ENCODE measurements around the gene PDCD1.
A peak's percentile ranks its signal among the peaks of the same experiment; 100 is the strongest.
"Not testable (repeated sequence)": the region's sequence is repeated elsewhere in the genome, so short reads cannot be mapped to it uniquely, and the experiment has no call there.

The PDCD1 gene

GRCh38 chr2:241858206-241859016 is at the start of gene PDCD1:
PDCD1 (minus strand) TSS chr2:241858894; CDS start chr2:241858838, 56 bp downstream.
- DNase-seq (ENCODE audit: low read depth in 2 of 2): peak in 1 of 2 donors; percentile 71

DNA sequence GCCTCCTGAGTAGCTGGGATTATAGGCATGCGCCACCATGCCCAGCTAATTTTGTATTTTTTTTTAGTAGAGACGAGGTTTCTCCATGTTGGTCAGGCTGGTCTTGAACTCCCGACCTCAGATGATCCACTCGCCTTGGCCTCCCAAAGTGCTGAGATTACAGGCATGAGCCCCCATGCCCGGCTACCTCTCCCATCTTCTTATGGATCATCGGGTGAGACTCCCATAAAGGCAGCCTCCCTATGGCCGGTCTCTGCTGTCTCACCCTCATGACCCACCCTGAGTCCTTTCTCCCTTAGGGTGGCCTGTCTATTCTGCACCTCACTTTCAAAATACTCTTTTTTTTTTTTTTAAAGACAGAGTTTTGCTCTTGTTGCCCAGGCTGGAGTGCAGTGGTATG is 49.1 kb upstream of the PDCD1 start:
- not testable (repeated sequence) for DNase-seq (ENCODE audit: low read depth in 2 of 2)

DNA sequence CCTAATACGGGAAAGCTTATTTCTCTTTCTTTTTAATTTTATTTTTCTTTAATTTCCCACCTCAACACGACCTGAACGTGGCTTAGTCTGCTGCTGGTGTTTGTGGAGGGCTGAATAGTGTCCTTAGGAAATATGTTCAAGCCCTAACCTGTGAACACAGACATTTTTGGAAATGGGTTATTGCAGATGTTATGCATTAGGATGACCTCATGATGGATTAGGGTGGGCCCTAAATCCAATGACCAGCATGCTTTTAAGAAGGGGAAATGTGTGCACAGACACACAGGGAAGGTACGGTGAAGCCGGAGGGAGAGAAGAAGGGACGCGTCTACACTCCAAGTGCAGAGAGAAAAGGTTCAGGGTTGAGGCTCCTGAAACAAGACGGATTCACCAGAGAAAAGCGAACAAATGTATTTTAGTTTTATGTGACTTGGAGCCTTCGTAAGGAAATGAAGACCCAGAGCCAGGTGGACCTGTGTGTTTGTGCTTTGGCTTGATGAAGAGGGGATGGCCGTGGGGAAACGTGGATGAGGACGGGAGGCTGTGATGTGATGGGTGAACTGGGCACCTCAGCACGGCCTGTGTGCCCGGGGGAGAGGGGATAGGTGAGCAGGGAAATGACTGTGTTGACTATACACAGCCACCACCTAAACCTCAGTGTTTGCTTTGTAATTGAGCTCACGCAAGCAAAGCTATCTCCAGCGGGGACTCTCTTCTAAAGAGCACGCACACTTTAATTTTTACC is 48.3 kb upstream of the PDCD1 start:
- no peak for DNase-seq (ENCODE audit: low read depth in 2 of 2)

- DNase-seq (ENCODE audit: low read depth in 2 of 2): not testable (repeated sequence)
Observed at GRCh38 chr2:241906378-241906770, 47.7 kb upstream of the PDCD1 start.

- DNase-seq (ENCODE audit: low read depth in 2 of 2): no peak
Observed at GRCh38 chr2:241905716-241906377, 47.2 kb upstream of the PDCD1 start.

GRCh38 chr2:241904791-241905710 is 46.4 kb upstream of the PDCD1 start:
- no peak for DNase-seq (ENCODE audit: low read depth in 2 of 2)

- no peak for DNase-seq (ENCODE audit: low read depth in 2 of 2)
Observed at GRCh38 chr2:241904011-241904718, 45.5 kb upstream of the PDCD1 start.

DNA sequence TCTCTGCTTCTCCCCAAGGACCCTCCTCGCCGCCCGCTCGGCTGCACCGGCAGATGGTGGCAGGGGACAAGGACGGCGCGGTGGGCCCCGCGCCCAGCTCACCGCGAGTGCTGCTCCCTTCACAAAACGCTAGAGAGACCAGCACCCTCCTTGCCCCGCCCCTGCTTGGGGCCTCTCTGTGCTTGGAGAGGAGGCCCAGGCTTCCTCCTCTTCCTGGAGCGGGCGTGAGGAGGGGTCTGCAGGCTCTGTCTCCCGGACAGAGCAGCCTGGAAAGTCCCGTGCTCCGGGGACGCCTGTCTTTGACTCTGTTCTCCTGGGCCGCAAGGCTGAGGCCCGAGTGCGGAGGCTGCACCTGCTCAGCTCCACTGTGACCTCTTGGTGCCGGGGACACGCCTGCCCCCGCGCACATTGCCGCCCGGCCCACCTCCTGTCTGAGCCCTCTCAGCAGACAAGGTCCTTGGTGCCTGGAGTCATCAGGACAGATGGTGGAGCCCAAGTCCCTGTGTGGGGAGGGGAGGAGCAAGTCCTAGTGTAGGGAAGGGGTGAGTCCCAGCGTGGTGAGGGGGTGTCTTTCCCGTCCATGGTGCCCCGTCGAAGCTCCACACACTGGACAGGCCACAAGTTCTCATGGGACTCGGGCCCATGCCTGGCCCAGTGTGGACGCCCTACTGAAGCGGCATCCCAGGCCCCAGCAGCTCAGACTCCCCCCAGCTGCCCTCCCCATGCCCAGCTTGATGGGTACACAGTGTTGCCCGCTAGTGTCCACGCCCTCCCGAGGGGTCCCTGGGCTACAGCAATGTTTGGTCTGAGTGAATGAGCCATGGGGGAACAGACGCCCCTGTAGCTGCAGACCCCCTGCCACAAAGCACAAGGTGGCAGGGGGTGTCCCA is 44.7 kb upstream of the PDCD1 start:
- DNase-seq (ENCODE audit: low read depth in 2 of 2): no peak

DNA sequence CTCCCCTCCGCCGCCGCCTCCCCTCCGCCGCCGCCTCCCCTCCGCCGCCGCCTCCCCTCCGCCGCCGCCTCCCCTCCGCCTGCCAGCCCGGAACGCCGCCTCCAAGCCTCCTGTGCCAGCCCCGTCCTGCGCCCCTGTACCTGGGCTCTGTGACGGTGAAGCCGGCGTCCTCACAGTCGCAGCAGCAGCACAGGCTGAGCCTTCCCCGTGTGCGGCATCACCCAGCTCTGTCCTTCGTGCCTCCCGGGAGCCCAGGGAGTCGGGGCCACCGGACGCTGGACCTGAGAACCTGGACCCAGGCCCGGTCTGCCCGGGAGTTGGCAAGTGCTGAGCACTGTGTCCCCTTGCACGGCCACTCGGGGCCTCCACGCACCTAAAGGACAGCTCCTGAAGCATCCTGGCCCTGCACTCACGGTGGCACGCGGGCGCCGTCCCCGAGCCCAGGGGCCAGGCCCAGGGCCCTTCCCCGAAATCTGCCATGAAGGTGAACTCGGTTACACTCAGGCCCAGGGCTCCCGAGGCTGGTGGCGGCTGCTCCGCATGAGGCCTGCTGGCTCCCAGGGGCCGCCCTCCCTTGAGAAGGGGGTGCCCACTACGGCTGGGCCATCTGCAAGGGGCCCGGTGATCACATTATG is 43.8 kb upstream of the PDCD1 start:
- DNase-seq (ENCODE audit: low read depth in 2 of 2): no peak

- no peak for DNase-seq (ENCODE audit: low read depth in 2 of 2)
Observed at GRCh38 chr2:241901500-241902351, 43.0 kb upstream of the PDCD1 start.

DNA sequence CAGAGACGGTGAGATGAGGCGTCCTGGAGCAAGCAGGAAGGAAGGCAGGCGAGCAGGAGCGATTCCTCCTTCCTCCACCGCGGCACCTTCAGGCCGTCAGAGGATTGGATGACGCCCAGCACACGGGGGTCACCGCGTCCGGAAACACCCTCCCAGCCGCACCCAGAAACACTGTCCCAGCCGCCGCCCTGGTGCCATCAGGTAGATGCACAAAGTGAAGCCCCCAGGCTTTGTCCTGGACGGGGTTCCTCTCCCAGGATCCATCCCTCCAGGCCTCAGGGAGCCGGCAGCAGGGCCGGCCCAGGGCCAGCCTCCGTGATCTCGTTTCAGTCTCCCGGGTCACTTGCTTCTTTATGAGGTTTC is 42.3 kb upstream of the PDCD1 start:
- DNase-seq (ENCODE audit: low read depth in 2 of 2): no peak

DNA sequence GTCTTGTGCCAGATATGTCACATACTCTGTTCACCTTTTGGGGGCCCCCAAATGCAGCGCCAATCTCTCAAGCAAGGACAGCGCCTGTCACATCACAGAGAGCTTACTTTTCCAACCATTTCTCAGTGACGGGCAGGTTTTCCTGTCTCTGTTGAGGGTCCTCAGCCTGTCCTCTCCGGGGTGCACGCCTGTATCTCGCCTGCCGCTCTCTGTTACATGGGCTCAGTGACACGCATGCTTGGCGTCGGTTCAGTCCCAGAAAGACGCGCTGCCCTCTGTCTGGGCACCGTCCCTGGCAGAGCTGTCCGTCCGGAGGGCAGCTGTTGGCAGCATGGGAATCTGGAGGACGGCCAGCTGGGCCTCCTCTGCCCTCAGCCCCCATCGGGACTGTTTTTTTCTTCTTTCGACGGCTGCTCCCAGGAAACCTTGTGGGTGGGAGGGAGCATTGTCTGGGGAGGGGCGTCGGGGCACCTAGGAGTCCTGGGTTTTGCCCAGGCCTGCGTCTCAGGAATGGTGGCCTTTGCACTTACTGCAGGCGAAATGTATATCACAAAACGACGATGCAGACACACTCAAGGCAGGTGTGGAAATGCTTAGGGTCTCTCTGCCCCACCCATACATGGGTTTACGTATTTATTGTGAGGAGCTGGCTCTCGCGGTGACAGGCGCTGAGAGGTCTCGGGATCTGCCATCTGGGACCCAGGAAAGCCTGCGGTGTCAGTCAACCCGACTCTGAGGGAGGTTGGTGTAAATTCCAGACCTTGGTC is 41.7 kb upstream of the PDCD1 start:
- no peak for DNase-seq (ENCODE audit: low read depth in 2 of 2)

DNA sequence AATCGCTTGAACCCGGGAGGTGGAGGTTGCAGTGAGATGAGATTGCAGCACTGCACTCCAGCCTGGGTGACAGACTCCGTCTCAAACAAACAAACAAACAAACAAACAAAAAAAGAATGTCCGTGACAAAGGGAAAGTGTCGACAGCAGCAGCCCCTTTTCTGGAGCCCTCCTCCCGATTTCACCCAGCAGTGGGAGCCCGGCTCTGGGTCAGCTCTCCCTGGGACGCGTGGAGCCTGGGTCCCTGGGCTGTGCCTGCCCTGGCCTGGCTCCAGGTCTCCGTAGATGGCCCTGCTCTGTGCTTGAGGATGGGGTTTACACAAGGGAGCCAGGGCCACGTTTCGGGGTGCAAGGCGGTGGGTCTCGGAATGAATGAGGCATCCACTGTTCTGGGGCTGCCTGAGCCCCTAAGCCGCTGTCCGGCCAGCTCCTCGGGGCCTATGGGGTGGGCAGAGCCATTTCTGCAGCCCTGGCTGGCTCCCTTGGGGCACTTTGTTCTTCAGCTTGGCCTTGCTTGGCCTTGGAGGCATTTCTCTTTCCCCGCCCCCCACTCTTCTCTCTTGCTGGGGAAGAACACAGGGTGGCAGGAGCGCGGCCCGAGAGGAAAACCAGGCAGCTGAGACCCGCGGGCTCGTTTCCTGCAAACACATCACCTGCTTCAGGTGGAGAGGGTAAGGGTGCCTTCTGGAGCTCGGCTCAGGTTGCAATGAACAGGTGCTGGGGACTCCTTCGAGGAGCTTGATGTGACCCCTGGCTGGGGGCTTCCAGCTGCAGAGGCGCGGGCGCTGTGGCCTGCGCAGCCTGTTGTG is 40.0 kb upstream of the PDCD1 start:
- no peak for DNase-seq (ENCODE audit: low read depth in 2 of 2)

GRCh38 chr2:241897231-241897916 is 38.7 kb upstream of the PDCD1 start:
- no peak for DNase-seq (ENCODE audit: low read depth in 2 of 2)

DNA sequence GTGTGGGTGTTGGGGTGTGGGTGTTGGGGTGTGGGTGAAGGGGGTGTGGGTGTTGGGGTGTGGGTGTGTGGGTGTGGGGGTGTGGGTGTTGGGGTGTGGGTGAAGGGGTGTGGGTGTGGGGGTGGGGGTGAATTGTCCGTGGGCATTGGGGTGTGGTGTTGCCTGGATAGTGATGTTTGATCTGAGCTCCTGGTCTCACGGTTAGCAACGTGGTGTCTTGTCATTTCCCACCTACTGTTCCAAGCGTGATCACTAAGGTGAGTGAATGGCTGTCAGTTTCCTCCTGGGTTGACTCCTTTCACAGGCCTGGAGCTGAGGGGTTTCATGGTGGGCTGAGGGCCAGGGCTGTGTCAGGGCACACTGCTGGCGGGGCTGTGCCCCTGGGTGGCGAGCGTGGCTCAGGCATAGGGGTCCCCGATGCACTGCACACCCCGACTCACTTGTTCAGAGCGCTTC is 38.1 kb upstream of the PDCD1 start:
- no peak for DNase-seq (ENCODE audit: low read depth in 2 of 2)

All from stimulated activated CD4-positive, alpha-beta T cell treated with anti-CD3 and anti-CD28 coated beads, Interleukin-4, amount 100 ng/mL, for 48 hours (primary cell).